HEK293 (cell line): ENCODE results near the gene DOCK7.

Source experiments
- CTCF ChIA-PET: fragments of 350-600 bp; formaldehyde crosslinking; extraction: SDS; loops from one replicate; lab custom pipeline; 2021; ENCODE audit warnings: antibody characterized with exemption; lab: Yijun Ruan, JAX
- POLR2A ChIA-PET: fragments of 300-600 bp; formaldehyde crosslinking; extraction: SDS; loops from one replicate; lab custom pipeline; 2020; ENCODE audit warnings: antibody characterized with exemption, inconsistent platforms; lab: Yijun Ruan, JAX
- H3K27ac ChIP-seq: fragments of 200-500 bp; sonication (Bioruptor generic); 2 replicates; pipeline ENCODE4 v1.5.1; 2014; ENCODE audit warnings: low read depth, low read length, control low read depth, inconsistent platforms; ENCODE audit errors: extremely low read depth
- H3K36me3 ChIP-seq, 2 experiments: fragments of 200-500 bp in 1 of 2; sonication (Bioruptor generic) in 1 of 2; 1 replicate in 1 of 2; 2 replicates in 1 of 2; pipeline ENCODE4 v1.5.1; 2014 to 2017; ENCODE audit warnings: inconsistent platforms in 2 of 2, low read length in 2 of 2; ENCODE audit not compliant: control insufficient read depth in 2 of 2, insufficient read depth in 1 of 2
- H3K4me1 ChIP-seq: fragments of 200-500 bp; sonication (Bioruptor generic); 2 replicates; pipeline ENCODE4 v1.5.1; 2014; ENCODE audit warnings: mild to moderate bottlenecking, low read length, inconsistent platforms; ENCODE audit not compliant: control insufficient read depth, insufficient read depth
- H3K4me3 ChIP-seq: 2 replicates; pipeline ENCODE4 v1.5.1; 2011; ENCODE audit warnings: low read depth, mild to moderate bottlenecking, control low read depth, low read length, moderate library complexity
- H3K9me3 ChIP-seq: fragments of 200-500 bp; sonication (Bioruptor generic); 2 replicates; pipeline ENCODE4 v1.5.1; 2014; ENCODE audit warnings: low read depth, low read length, inconsistent platforms; ENCODE audit not compliant: control insufficient read depth, insufficient read depth
- GLI2 ChIP-seq: fragments of 450-650 bp; formaldehyde crosslinking; IDR thresholded peaks from 2 replicates; pipeline ENCODE4; 2017; ENCODE audit warnings: missing biosample characterization, missing genetic modification characterization, low read depth, borderline replicate concordance
- GLI4 ChIP-seq: fragments of 450-650 bp; formaldehyde crosslinking; IDR thresholded peaks from 2 replicates; pipeline ENCODE4 v1.5.1; 2016; ENCODE audit warnings: missing biosample characterization, missing genetic modification characterization
- IKZF3 ChIP-seq: fragments of 450-650 bp; IDR thresholded peaks from 2 replicates; pipeline ENCODE4 v1.5.0; 2018; ENCODE audit warnings: missing biosample characterization, mild to moderate bottlenecking, missing genetic modification characterization, moderate library complexity
- INSM2 ChIP-seq: fragments of 450-650 bp; formaldehyde crosslinking; IDR thresholded peaks from 2 replicates; pipeline ENCODE4 v1.5.1; 2016; ENCODE audit warnings: missing biosample characterization, missing genetic modification characterization
- OSR2 ChIP-seq: fragments of 450-650 bp; formaldehyde crosslinking; IDR thresholded peaks from 2 replicates; pipeline ENCODE4 v1.5.1; 2016; ENCODE audit warnings: missing biosample characterization, missing genetic modification characterization
- PRDM2 ChIP-seq: fragments of 450-650 bp; formaldehyde crosslinking; IDR thresholded peaks from 2 replicates; pipeline ENCODE4 v1.5.1; 2016; ENCODE audit warnings: missing biosample characterization, missing genetic modification characterization, borderline replicate concordance
- SP7 ChIP-seq: fragments of 450-650 bp; formaldehyde crosslinking; IDR thresholded peaks from 2 replicates; pipeline ENCODE4 v1.5.1; 2016; ENCODE audit warnings: missing biosample characterization, missing genetic modification characterization
- YY2 ChIP-seq: fragments of 450-650 bp; formaldehyde crosslinking; IDR thresholded peaks from 2 replicates; pipeline ENCODE4 v1.5.1; 2016; ENCODE audit warnings: missing biosample characterization, missing genetic modification characterization
- ZBTB17 ChIP-seq: fragments of 450-650 bp; formaldehyde crosslinking; IDR thresholded peaks from 2 replicates; pipeline ENCODE4 v1.5.1; 2016; ENCODE audit warnings: missing biosample characterization, missing genetic modification characterization
- ZBTB8A ChIP-seq: fragments of 450-650 bp; formaldehyde crosslinking; IDR thresholded peaks from 2 replicates; pipeline ENCODE4 v1.5.1; 2016; ENCODE audit warnings: missing biosample characterization, missing genetic modification characterization
- ZFHX2 ChIP-seq: fragments of 450-650 bp; formaldehyde crosslinking; conservative IDR thresholded peaks from 2 replicates; pipeline ENCODE4 v1.5.1; 2016; ENCODE audit warnings: missing biosample characterization, missing genetic modification characterization
- ZNF133 ChIP-seq: fragments of 450-650 bp; formaldehyde crosslinking; IDR thresholded peaks from 2 replicates; pipeline ENCODE4 v1.5.1; 2016; ENCODE audit warnings: missing biosample characterization, missing genetic modification characterization
- ZNF138 ChIP-seq: fragments of 450-650 bp; formaldehyde crosslinking; IDR thresholded peaks from 2 replicates; pipeline ENCODE4 v1.5.1; 2016; ENCODE audit warnings: missing biosample characterization, missing genetic modification characterization, borderline replicate concordance
- ZNF18 ChIP-seq: fragments of 450-650 bp; formaldehyde crosslinking; IDR thresholded peaks from 2 replicates; pipeline ENCODE4 v1.5.1; 2016; ENCODE audit warnings: missing biosample characterization, missing genetic modification characterization
- ZNF223 ChIP-seq: fragments of 450-650 bp; formaldehyde crosslinking; IDR thresholded peaks from 2 replicates; pipeline ENCODE4 v1.5.1; 2016; ENCODE audit warnings: missing biosample characterization, missing genetic modification characterization
- ZNF311 ChIP-seq: fragments of 450-650 bp; formaldehyde crosslinking; IDR thresholded peaks from 2 replicates; pipeline ENCODE4 v1.5.1; 2017; ENCODE audit warnings: missing biosample characterization, missing genetic modification characterization, borderline replicate concordance
- ZNF341 ChIP-seq: fragments of 450-650 bp; formaldehyde crosslinking; IDR thresholded peaks from 2 replicates; pipeline ENCODE4; 2016; ENCODE audit warnings: low read depth, missing biosample characterization, missing genetic modification characterization
- ZNF404 ChIP-seq: fragments of 450-650 bp; formaldehyde crosslinking; IDR thresholded peaks from 2 replicates; pipeline ENCODE4 v1.5.1; 2017; ENCODE audit warnings: missing biosample characterization, missing genetic modification characterization
- ZNF514 ChIP-seq: fragments of 450-650 bp; formaldehyde crosslinking; IDR thresholded peaks from 2 replicates; pipeline ENCODE4 v1.5.1; 2016; ENCODE audit warnings: missing biosample characterization, missing genetic modification characterization
- ZNF521 ChIP-seq: fragments of 450-650 bp; formaldehyde crosslinking; IDR thresholded peaks from 2 replicates; pipeline ENCODE4 v1.5.1; 2017; ENCODE audit warnings: missing biosample characterization, mild to moderate bottlenecking, missing genetic modification characterization
- ZNF549 ChIP-seq: fragments of 450-650 bp; IDR thresholded peaks from 2 replicates; pipeline ENCODE4 v1.5.1; 2018; ENCODE audit warnings: missing biosample characterization, missing genetic modification characterization, mild to moderate bottlenecking, inconsistent platforms, moderate library complexity
- ZNF600 ChIP-seq: fragments of 450-650 bp; formaldehyde crosslinking; IDR thresholded peaks from 2 replicates; pipeline ENCODE4 v1.5.1; 2016; ENCODE audit warnings: missing biosample characterization, missing genetic modification characterization
- ZNF707 ChIP-seq: fragments of 450-650 bp; formaldehyde crosslinking; IDR thresholded peaks from 2 replicates; pipeline ENCODE4 v1.5.1; 2016; ENCODE audit warnings: missing biosample characterization, missing genetic modification characterization
- ZNF843 ChIP-seq: fragments of 450-650 bp; formaldehyde crosslinking; IDR thresholded peaks from 2 replicates; pipeline ENCODE4 v1.5.1; 2016; ENCODE audit warnings: missing biosample characterization, missing genetic modification characterization

Gene DOCK7

GRCh38 chr1:62687421-62687902 lies 724 bp downstream of the DOCK7 start (continued):
- TF ChIP-seq ZBTB8A (tag by site-specific recombination) (peak; percentile 16; the same call in 1 of the 2 replicates), ZNF223 (no peak), ZNF133 (tag by site-specific recombination) (no peak), GLI2 (tag by site-specific recombination) (no peak)

- ChIA-PET POLR2A (no interaction called here), CTCF (no interaction called here)
- no peak for TF ChIP-seq OSR2 (tag by site-specific recombination)
- no peak for TF ChIP-seq ZNF311 (tag by site-specific recombination)
- TF ChIP-seq SP7 (tag by site-specific recombination): no peak
- no peak for TF ChIP-seq YY2 (tag by site-specific recombination)
- TF ChIP-seq ZNF514 (tag by site-specific recombination): no peak
- no peak for TF ChIP-seq ZNF138
- peaks cover 10% of the 10 kb centered on the region; the same call in 1 of the 2 replicates for H3K4me1 ChIP-seq
- no peaks in the 10 kb centered on the region for H3K9me3 ChIP-seq
- no peak overlapping the region for H3K4me3 ChIP-seq
- H3K36me3 ChIP-seq: no peaks in the 10 kb centered on the region; a peak in 1 of 3 replicates
- no peak overlapping the region for H3K27ac ChIP-seq
Observed at GRCh38 chr1:62686822-62687221, 1.4 kb downstream of the DOCK7 start.

GRCh38 chr1:62685431-62685859 lies 2.7 kb downstream of the DOCK7 start:
- Histone ChIP-seq H3K4me1 (peaks cover 10% of the 10 kb centered on the region; the same call in 1 of the 2 replicates), H3K36me3 (no peaks in the 10 kb centered on the region; a peak in 1 of 3 replicates), H3K4me3 (no peak overlapping the region), H3K9me3 (no peaks in the 10 kb centered on the region), H3K27ac (no peak overlapping the region)
- ChIA-PET CTCF (no interaction called here), POLR2A (no interaction called here)
- TF ChIP-seq ZBTB17 (peak; percentile 71), GLI4 (tag by site-specific recombination) (no peak), INSM2 (tag by site-specific recombination) (no peak), ZNF707 (no peak), ZFHX2 (no peak), ZNF18 (tag by site-specific recombination) (no peak), ZNF600 (peak; percentile 59; the same call in 1 of the 2 replicates), ZNF549 (tag by site-specific recombination) (no peak), ZNF404 (tag by site-specific recombination) (no peak), PRDM2 (tag by site-specific recombination) (no peak), ZNF138 (no peak), ZNF521 (no peak), IKZF3 (tag by site-specific recombination) (no peak), ZNF843 (no peak), ZNF341 (tag by site-specific recombination) (no peak)
